Activated T-cell treated with anti-CD3 and anti-CD28 coated beads, Interleukin-2, amount 50 U/mL, for 24 hours (primary cell): ENCODE data around the gene ENPP7.
"Not testable (repeated sequence)": the region's sequence is repeated elsewhere in the genome, so short reads cannot be mapped to it uniquely, and the experiment has no call there.

Experiments
- DNase-seq: peaks from one replicate; pipeline ENCODE4 v3.0.0-alpha.2; 2020
- H3K27ac Mint-ChIP-seq: 2 replicates; pipeline ENCODE4 v1.8.0; 2020; ENCODE audit warnings: mild to moderate bottlenecking, mixed read lengths
- H3K27me3 Mint-ChIP-seq: 2 replicates; pipeline ENCODE4 v1.8.0; 2020; ENCODE audit warnings: mixed read lengths
- H3K36me3 Mint-ChIP-seq: 2 replicates; pipeline ENCODE4 v1.8.0; 2020; ENCODE audit warnings: low read depth, mixed read lengths
- H3K4me1 Mint-ChIP-seq: 2 replicates; pipeline ENCODE4 v1.8.0; 2020; ENCODE audit warnings: low read depth, mixed read lengths
- H3K4me3 Mint-ChIP-seq: 2 replicates; pipeline ENCODE4 v1.8.0; 2020; ENCODE audit warnings: mild to moderate bottlenecking, moderate library complexity, mixed read lengths
- H3K9me3 Mint-ChIP-seq: 2 replicates; pipeline ENCODE4 v1.8.0; 2020; ENCODE audit warnings: mixed read lengths

The ENPP7 gene

GRCh38 chr17:79746889-79747507 lies 16.3 kb downstream of the ENPP7 start:
- peaks cover 26% of the 10 kb centered on the region for H3K4me1 Mint-ChIP-seq
- no peak overlapping the region for H3K27ac Mint-ChIP-seq
- no peak for DNase-seq
- H3K9me3 Mint-ChIP-seq: no peaks in the 10 kb centered on the region
- H3K4me3 Mint-ChIP-seq: no peak overlapping the region
- peaks cover 55% of the 10 kb centered on the region for H3K27me3 Mint-ChIP-seq
- H3K36me3 Mint-ChIP-seq: no peaks in the 10 kb centered on the region

DNA sequence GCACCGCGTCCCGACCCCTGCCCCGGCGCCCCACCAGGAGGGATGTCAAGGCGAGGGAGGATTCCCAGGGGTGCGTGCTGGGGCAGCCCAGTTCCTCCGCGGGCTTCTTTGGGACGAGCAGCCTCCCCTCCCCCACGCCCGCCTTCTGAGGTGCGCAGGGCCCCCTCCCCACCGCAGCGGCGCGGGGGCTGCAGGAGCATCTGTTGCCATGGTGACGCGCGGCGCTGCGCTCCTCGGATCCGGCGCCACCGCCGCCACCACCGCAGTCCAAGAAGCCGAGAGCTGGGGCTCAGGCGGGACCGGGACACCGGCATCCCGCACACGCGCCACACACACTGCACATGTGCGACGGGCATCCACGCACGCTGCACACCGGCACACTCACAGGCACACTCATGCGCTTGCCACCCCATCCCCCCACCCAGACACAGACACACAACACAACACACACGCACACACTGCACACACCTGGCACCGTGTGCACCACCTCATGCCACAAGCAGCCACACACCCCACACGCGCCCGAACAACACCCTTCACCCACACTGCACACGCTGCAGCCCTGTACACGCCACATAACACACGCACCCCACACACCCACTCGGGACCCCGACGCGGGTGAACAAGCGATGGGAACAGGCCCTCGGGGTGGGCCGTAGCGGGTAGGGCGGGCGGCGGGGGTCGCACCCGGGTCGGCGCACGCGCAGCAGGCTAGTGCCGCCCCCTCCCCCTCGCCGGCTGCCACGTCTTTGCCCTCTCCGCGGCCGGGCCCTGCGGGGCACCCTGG lies 17.0 kb downstream of the ENPP7 start:
- Mint-ChIP-seq H3K27ac (no peak overlapping the region), H3K9me3 (no peaks in the 10 kb centered on the region), H3K4me3 (no peak overlapping the region), H3K36me3 (no peaks in the 10 kb centered on the region), H3K27me3 (peaks cover 59% of the 10 kb centered on the region), H3K4me1 (peaks cover 29% of the 10 kb centered on the region)
- DNase-seq: no peak

- no peaks in the 10 kb centered on the region for H3K9me3 Mint-ChIP-seq
- no peak overlapping the region for H3K27ac Mint-ChIP-seq
- DNase-seq: no peak
- H3K27me3 Mint-ChIP-seq: peaks cover 59% of the 10 kb centered on the region
- no peaks in the 10 kb centered on the region for H3K36me3 Mint-ChIP-seq
- H3K4me3 Mint-ChIP-seq: no peak overlapping the region
- peaks cover 29% of the 10 kb centered on the region for H3K4me1 Mint-ChIP-seq
Observed at GRCh38 chr17:79748295-79749099, 17.8 kb downstream of the ENPP7 start.

DNA sequence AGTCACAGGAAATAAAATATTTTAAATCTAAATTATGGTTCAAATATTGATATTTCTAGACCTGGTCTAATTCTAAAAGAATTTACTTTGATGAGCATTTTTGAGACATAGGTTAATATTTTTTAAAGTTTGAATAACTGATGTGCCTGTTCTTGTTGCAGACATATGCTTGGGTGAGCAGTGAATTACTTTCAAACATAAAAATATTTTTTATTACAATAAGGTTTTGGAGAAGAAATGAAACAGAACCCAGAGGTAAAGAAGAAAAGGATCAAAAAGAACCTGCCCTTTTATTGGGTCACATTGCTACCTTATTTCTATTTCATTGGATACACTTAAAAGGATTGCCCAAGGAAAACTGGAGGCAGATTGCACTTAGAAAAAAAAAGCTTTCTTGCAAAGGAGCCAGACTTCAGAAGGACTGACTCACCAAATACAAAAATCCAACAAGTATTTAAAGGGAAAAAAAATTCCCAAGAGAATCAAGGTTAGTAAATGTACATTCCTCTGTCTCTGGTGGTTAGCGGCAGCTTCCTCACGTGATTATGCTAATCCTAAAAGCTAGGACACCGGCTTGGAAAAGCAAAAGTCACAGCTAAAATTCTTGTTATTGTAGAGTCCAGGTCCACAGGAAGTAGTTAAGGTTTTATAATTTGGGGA lies 18.5 kb downstream of the ENPP7 start:
- Mint-ChIP-seq H3K9me3 (no peaks in the 10 kb centered on the region), H3K27ac (no peak overlapping the region), H3K27me3 (peaks cover 62% of the 10 kb centered on the region), H3K4me1 (peaks cover 29% of the 10 kb centered on the region), H3K4me3 (no peak overlapping the region), H3K36me3 (no peaks in the 10 kb centered on the region)
- DNase-seq: no peak

GRCh38 chr17:79749958-79750357 lies 19.2 kb downstream of the ENPP7 start:
- no peaks in the 10 kb centered on the region for H3K9me3 Mint-ChIP-seq
- no peak overlapping the region for H3K27ac Mint-ChIP-seq
- DNase-seq: no peak
- peaks cover 29% of the 10 kb centered on the region for H3K4me1 Mint-ChIP-seq
- peaks cover 66% of the 10 kb centered on the region for H3K27me3 Mint-ChIP-seq
- H3K36me3 Mint-ChIP-seq: no peaks in the 10 kb centered on the region
- H3K4me3 Mint-ChIP-seq: no peak overlapping the region

GRCh38 chr17:79750650-79751545 lies 20.2 kb downstream of the ENPP7 start:
- Mint-ChIP-seq H3K9me3 (no peaks in the 10 kb centered on the region), H3K4me3 (no peak overlapping the region), H3K27me3 (peaks cover 62% of the 10 kb centered on the region), H3K36me3 (no peaks in the 10 kb centered on the region), H3K4me1 (peaks cover 22% of the 10 kb centered on the region), H3K27ac (no peak overlapping the region)
- DNase-seq: no peak

- H3K36me3 Mint-ChIP-seq: no peaks in the 10 kb centered on the region
- H3K4me1 Mint-ChIP-seq: peaks cover 13% of the 10 kb centered on the region
- no peaks in the 10 kb centered on the region for H3K9me3 Mint-ChIP-seq
- no peak overlapping the region for H3K4me3 Mint-ChIP-seq
- H3K27ac Mint-ChIP-seq: no peak overlapping the region
- no peak for DNase-seq
- H3K27me3 Mint-ChIP-seq: peaks cover 53% of the 10 kb centered on the region
Observed at GRCh38 chr17:79752175-79752574, 21.4 kb downstream of the ENPP7 start.

DNA sequence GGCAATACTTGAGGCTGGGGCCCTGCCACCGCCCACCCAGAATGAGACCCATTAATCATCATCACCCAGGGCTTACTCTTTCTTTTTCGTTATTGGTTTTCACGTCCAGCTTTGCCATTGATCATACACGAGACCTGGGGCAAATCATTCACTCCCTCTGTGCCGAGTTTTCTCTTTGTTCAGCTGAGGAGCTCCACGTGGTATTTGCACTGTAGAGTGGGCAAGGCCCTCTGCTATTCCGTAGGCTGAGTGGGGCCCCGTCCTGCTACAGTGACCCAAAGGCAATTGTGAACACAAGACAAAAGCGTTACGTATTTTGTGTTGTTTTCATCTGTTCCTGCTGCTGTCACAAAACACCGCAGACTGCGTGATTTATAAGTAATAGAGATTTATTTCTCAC lies 23.6 kb downstream of the ENPP7 start:
- H3K9me3 Mint-ChIP-seq: no peaks in the 10 kb centered on the region
- no peaks in the 10 kb centered on the region for H3K36me3 Mint-ChIP-seq
- peaks cover 8% of the 10 kb centered on the region for H3K4me1 Mint-ChIP-seq
- DNase-seq: no peak
- peaks cover 44% of the 10 kb centered on the region for H3K27me3 Mint-ChIP-seq
- H3K4me3 Mint-ChIP-seq: no peak overlapping the region
- no peak overlapping the region for H3K27ac Mint-ChIP-seq

GRCh38 chr17:79754903-79755302 lies 24.2 kb downstream of the ENPP7 start:
- not testable (repeated sequence) for DNase-seq, H3K4me1 Mint-ChIP-seq, H3K4me3 Mint-ChIP-seq, H3K9me3 Mint-ChIP-seq, H3K27ac Mint-ChIP-seq, H3K36me3 Mint-ChIP-seq
- H3K27me3 Mint-ChIP-seq: peaks cover 39% of the 10 kb centered on the region

DNA sequence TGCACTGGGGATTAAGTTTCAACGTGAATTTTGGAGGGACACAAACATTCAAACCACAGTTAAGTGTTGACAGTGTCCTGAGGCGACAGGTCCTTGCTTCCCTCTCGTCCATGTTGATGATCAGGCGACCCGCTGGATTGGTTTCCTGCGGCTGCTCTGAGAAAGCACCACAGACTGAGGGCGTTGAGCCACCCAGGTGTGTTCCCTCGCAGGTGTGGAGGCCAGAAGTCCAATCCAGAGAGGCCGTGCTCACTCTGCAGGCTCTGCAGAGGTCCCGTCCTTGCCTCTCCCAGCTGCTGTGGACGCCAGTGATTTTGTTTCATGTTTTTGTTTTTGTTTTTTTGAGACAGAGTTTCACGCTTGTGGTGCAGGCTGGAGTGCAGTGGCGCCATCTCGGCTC lies 24.8 kb downstream of the ENPP7 start:
- Mint-ChIP-seq H3K27ac (no peak overlapping the region), H3K9me3 (no peaks in the 10 kb centered on the region), H3K4me1 (peaks cover 8% of the 10 kb centered on the region), H3K27me3 (peaks cover 35% of the 10 kb centered on the region), H3K36me3 (no peaks in the 10 kb centered on the region), H3K4me3 (no peak overlapping the region)
- no peak for DNase-seq

DNA sequence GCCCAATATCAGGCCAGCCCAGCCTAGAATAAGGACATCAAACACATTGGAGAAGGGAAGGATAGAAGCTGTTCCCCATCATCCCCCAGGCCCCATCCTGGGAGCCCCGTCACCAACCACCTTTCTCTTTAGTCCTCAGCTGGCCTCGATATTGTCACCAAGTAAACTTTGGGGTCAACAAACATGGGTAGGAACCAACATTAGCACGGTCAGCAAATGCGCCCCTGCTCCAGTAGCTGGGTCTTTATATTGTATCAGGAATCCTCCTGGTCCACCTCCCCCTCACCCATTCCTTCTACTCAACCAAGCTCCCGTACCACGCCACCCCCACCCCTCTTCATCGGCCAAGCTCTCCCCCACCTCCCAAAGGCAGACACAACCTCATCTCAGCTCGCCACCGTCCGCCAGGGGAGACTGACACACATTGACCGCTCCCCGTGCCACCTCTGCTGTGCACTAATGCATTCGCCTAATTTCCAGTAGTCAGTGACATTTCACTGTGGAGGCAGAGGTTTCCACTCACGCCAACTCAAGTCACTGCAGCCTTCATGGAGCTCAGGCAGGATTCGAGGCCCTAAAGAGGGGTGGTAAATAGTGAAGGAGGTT lies 26.5 kb downstream of the ENPP7 start:
- no peak for DNase-seq
- Mint-ChIP-seq H3K4me1 (peaks cover 1% of the 10 kb centered on the region), H3K36me3 (no peaks in the 10 kb centered on the region), H3K4me3 (no peak overlapping the region), H3K27ac (no peak overlapping the region), H3K27me3 (peaks cover 19% of the 10 kb centered on the region), H3K9me3 (no peaks in the 10 kb centered on the region)

DNA sequence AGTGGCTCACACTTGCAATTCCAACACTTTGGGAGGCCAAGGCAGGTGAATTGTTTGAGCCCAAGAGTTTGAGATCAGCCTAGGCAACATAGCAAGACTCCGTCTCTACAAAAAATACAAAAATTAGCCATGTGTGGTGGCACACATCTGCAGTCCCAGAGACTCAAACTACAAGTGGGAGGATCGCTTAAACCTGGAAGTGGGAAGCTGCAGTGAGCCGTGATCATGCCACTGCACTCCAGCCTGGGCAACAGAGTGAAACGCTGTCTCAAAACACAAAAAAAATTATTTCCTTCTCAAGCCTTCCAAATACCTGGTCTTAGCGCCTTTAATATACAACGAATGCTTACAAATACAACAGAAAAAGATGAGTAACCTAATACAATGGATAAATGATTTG lies 27.5 kb downstream of the ENPP7 start:
- no peak overlapping the region for H3K27ac Mint-ChIP-seq
- no peaks in the 10 kb centered on the region for H3K9me3 Mint-ChIP-seq
- no peak for DNase-seq
- no peaks in the 10 kb centered on the region for H3K4me1 Mint-ChIP-seq
- H3K36me3 Mint-ChIP-seq: no peaks in the 10 kb centered on the region
- H3K4me3 Mint-ChIP-seq: no peak overlapping the region
- H3K27me3 Mint-ChIP-seq: peaks cover 16% of the 10 kb centered on the region

GRCh38 chr17:79760197-79760906 lies 29.6 kb downstream of the ENPP7 start:
- H3K36me3 Mint-ChIP-seq: no peaks in the 10 kb centered on the region
- peaks cover 7% of the 10 kb centered on the region for H3K27me3 Mint-ChIP-seq
- DNase-seq: no peak
- H3K4me1 Mint-ChIP-seq: no peaks in the 10 kb centered on the region
- H3K4me3 Mint-ChIP-seq: no peak overlapping the region
- H3K27ac Mint-ChIP-seq: no peak overlapping the region
- no peaks in the 10 kb centered on the region for H3K9me3 Mint-ChIP-seq
